GM21360 (cell line): Measurements from ENCODE around the gene KCNT1.
"Not testable (repeated sequence)": the region's sequence is repeated elsewhere in the genome, so short reads cannot be mapped to it uniquely, and the experiment has no call there.

Source experiments
- ATAC-seq: cut with Tn5 transposase; IDR thresholded peaks from one replicate; pipeline ENCODE4 v1.9.1; 2021; ENCODE audit warnings: mild to moderate bottlenecking, moderate library complexity; ENCODE audit not compliant: unreplicated experiment

The KCNT1 gene

GRCh38 chr9:135701959-135702721, at the start of gene KCNT1:
Gene KCNT1, plus strand, starts transcription at chr9:135702185. Its CDS starts 74 bp downstream, at chr9:135702259.
- no peak for ATAC-seq

- ATAC-seq, result no peak
Observed at GRCh38 chr9:135655317-135655716, 46.7 kb upstream of the KCNT1 start.

GRCh38 chr9:135657416-135657815, 44.6 kb upstream of the KCNT1 start:
- no peak for ATAC-seq

GRCh38 chr9:135659252-135659651, 42.7 kb upstream of the KCNT1 start:
- no peak for ATAC-seq

- no peak for ATAC-seq
Observed at GRCh38 chr9:135660407-135660806, 41.6 kb upstream of the KCNT1 start.

GRCh38 chr9:135661816-135662560, 40.0 kb upstream of the KCNT1 start:
- no peak for ATAC-seq

GRCh38 chr9:135662758-135663450, 39.1 kb upstream of the KCNT1 start, which contains the start of gene LCN9:
Gene LCN9, plus strand, starts transcription at chr9:135663309. Its CDS starts 13 bp downstream, at chr9:135663322.
- ATAC-seq, result no peak

GRCh38 chr9:135663451-135663770, 38.6 kb upstream of the KCNT1 start:
- no peak for ATAC-seq

- ATAC-seq, result no peak
Observed at GRCh38 chr9:135663857-135664256, 38.1 kb upstream of the KCNT1 start.

GRCh38 chr9:135664266-135664665, 37.7 kb upstream of the KCNT1 start:
- ATAC-seq, result no peak

- no peak for ATAC-seq
Observed at GRCh38 chr9:135664801-135665794, 36.9 kb upstream of the KCNT1 start.

GRCh38 chr9:135665795-135666189, 36.2 kb upstream of the KCNT1 start:
- ATAC-seq, result no peak

- no peak for ATAC-seq
Observed at GRCh38 chr9:135666534-135667462, 35.2 kb upstream of the KCNT1 start.

- ATAC-seq, result no peak
Observed at GRCh38 chr9:135667463-135668001, 34.5 kb upstream of the KCNT1 start.

- not testable (repeated sequence) for ATAC-seq
Observed at GRCh38 chr9:135669018-135669417, 33.0 kb upstream of the KCNT1 start.

GRCh38 chr9:135669616-135670285, 32.2 kb upstream of the KCNT1 start:
- no peak for ATAC-seq

GRCh38 chr9:135670721-135671590, 31.0 kb upstream of the KCNT1 start:
- no peak for ATAC-seq
